BE2C (cell line): ENCODE measurements around the gene ZBTB24.

Experiments
- DNase-seq: peaks from one replicate; pipeline ENCODE4 v3.0.0-alpha.2; 2020
- H3K27me3 ChIP-seq: fragments of 250-450 bp; sonication (Bioruptor Pico); 2 replicates; pipeline ENCODE4 v1.5.1; 2020; ENCODE audit warnings: mild to moderate bottlenecking
- H3K36me3 ChIP-seq: fragments of 250-450 bp; sonication (Bioruptor Pico); 2 replicates; pipeline ENCODE4 v1.5.1; 2020; ENCODE audit warnings: mild to moderate bottlenecking
- H3K4me1 ChIP-seq: fragments of 250-450 bp; sonication (Bioruptor Pico); 2 replicates; pipeline ENCODE4 v1.5.1; 2020
- H3K4me3 ChIP-seq: 2 replicates; pipeline ENCODE4 v1.5.1; 2011; ENCODE audit warnings: low read depth, low read length
- H3K9me3 ChIP-seq: fragments of 250-450 bp; sonication (Bioruptor Pico); 2 replicates; pipeline ENCODE4 v1.5.1; 2020
- TF ChIP-seq, protein P1 (sequence below): IDR thresholded peaks from 2 replicates; pipeline ENCODE4 v1.5.1; 2012; ENCODE audit warnings: mild to moderate bottlenecking, low read depth, low read length

ZBTB24 gene

DNA sequence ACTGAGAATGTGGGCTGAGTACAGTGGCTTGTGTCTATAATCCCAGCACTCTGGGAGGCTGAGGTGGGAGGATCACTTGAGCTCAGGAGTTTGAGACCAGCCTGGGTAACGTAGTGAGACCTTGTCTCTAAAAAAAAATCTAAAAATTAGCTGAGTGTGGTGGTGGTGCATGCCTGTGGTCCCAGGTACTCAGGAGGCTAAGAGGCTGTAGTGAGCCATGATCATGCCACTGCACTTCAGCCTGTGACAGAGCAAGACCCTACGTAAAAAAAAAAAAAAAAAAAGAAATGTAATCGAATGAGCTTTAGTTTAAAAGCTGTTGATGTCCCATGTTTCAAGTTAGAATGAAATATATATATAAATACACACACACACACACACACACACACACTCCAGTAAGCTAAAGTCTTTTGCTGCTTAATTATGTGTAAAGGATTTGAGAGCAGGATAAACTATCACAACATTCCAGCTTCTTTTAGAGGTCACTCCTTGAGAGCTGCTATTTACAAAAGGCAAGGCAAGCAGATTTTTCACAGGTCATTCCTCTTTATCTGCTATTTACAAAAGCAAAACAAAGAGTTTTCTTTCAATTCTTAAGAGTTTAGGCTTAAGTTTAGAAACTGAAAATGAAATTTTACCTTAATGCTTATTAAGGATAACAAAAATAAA is 22.7 kb downstream of the ZBTB24 start:
- TF ChIP-seq, protein P1, sequence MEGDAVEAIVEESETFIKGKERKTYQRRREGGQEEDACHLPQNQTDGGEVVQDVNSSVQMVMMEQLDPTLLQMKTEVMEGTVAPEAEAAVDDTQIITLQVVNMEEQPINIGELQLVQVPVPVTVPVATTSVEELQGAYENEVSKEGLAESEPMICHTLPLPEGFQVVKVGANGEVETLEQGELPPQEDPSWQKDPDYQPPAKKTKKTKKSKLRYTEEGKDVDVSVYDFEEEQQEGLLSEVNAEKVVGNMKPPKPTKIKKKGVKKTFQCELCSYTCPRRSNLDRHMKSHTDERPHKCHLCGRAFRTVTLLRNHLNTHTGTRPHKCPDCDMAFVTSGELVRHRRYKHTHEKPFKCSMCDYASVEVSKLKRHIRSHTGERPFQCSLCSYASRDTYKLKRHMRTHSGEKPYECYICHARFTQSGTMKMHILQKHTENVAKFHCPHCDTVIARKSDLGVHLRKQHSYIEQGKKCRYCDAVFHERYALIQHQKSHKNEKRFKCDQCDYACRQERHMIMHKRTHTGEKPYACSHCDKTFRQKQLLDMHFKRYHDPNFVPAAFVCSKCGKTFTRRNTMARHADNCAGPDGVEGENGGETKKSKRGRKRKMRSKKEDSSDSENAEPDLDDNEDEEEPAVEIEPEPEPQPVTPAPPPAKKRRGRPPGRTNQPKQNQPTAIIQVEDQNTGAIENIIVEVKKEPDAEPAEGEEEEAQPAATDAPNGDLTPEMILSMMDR, result no peak
- Histone ChIP-seq H3K27me3 (no peaks in the 10 kb centered on the region), H3K4me3 (no peak overlapping the region), H3K9me3 (no peaks in the 10 kb centered on the region), H3K4me1 (no peaks in the 10 kb centered on the region), H3K36me3 (peaks cover 28% of the 10 kb centered on the region)
- DNase-seq, result no peak

DNA sequence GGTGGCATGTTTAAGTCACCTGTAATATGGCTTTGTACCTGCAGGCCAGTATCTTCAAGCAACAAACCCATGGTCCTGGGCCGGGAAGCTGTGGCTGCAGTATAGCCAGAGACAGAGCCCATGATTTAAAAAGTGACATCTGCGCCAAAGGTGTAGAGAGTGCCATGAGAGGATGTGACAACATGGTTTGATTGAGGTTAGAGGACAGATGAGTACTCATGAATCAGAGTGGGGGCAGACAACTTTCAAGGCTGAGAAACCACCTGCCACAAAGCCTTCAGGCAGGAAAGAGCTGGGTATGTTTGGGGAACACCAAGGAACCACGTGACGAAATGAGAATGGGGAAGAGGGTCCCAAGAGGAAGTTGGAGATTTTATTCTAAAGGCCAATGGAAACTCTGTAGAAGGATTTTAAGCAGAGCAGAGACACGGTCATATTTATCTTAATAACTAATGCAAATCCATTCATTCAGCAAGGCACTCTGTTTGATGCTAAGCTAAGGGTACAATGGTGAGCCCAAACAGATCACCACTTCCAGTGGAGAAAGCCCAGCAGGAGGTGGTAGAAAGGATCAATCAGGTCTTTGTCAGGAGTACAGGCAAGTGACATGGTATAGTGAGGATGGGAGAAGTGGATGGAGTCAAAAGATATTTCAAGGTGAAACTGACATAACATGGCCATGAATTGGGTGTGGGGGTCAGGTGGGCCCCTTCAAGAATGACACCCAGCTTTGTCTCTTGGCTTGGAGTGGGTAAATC is 24.1 kb downstream of the ZBTB24 start:
- peaks cover under 1% of the 10 kb centered on the region; the same call in 1 of the 2 replicates for H3K4me1 ChIP-seq
- H3K4me3 ChIP-seq, result no peak overlapping the region
- H3K27me3 ChIP-seq, result no peaks in the 10 kb centered on the region
- TF ChIP-seq, protein P1, result no peak
- DNase-seq, result no peak
- no peaks in the 10 kb centered on the region for H3K9me3 ChIP-seq
- peaks cover 18% of the 10 kb centered on the region for H3K36me3 ChIP-seq

DNA sequence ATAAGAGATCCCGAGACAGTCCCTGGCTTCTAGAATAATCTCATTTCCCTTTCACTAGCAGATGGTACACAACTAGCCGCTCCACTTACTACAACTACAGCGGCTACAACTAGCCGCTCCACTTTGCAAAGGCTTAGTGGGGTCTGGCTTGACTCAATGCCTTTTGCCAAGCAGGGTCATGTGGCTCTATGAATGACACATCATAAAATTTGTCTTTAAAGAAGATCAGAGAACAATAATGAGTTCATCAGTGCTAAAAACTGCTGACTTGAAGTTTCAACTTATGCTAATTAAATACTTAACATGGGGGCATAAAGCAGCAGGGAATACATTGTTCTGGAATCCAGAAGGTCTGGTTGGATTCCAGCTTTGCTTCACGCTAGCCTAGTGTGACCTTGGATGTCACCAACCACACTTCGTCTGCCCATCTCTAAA is 25.4 kb downstream of the ZBTB24 start:
- H3K9me3 ChIP-seq, result no peaks in the 10 kb centered on the region
- no peak overlapping the region for H3K4me3 ChIP-seq
- peaks cover 12% of the 10 kb centered on the region for H3K36me3 ChIP-seq
- H3K4me1 ChIP-seq, result peaks cover 4% of the 10 kb centered on the region; the same call in 1 of the 2 replicates
- TF ChIP-seq, protein P1, result no peak
- DNase-seq, result no peak
- H3K27me3 ChIP-seq, result no peaks in the 10 kb centered on the region

GRCh38 chr6:109456710-109457561 is 26.1 kb downstream of the ZBTB24 start:
- Histone ChIP-seq H3K4me1 (peaks cover 4% of the 10 kb centered on the region; the same call in 1 of the 2 replicates), H3K36me3 (peaks cover 12% of the 10 kb centered on the region), H3K4me3 (no peak overlapping the region), H3K9me3 (no peaks in the 10 kb centered on the region), H3K27me3 (no peaks in the 10 kb centered on the region)
- TF ChIP-seq, protein P1, result no peak
- DNase-seq, result no peak

DNA sequence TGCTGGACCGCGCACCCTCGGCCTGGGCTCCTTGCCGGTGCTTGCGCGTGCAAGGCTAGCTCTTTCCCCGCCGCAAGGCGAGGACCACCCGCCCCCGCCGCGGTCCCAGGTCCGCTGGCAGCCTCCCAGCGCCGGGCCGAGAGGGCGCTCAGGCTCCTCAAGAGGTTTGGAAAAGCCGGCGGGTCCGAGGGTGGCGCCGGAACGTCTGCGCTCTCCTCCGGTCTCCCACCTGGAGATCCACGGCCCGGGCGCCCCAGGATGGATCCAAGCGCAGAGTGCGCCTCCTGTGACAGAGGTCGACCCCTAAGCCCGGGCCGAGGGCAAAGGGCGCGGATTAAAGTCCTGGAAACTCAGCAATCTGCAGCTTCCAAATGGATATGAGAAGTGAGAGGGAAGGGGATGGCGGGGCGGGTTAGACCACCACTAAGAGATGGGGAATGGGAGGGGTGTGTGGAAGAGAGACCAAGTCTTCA is 26.9 kb downstream of the ZBTB24 start:
- Histone ChIP-seq H3K9me3 (no peaks in the 10 kb centered on the region), H3K36me3 (peaks cover 14% of the 10 kb centered on the region), H3K4me3 (peak overlapping the region; percentile 92), H3K4me1 (peaks cover 4% of the 10 kb centered on the region; the same call in 1 of the 2 replicates), H3K27me3 (no peaks in the 10 kb centered on the region)
- TF ChIP-seq, protein P1, result no peak
- DNase-seq, result no peak
